ENCODE results near the gene ADAP2.
"Not testable (repeated sequence)": the region's sequence is repeated elsewhere in the genome, so short reads cannot be mapped to it uniquely, and the experiment has no call there.

The ADAP2 gene

DNA sequence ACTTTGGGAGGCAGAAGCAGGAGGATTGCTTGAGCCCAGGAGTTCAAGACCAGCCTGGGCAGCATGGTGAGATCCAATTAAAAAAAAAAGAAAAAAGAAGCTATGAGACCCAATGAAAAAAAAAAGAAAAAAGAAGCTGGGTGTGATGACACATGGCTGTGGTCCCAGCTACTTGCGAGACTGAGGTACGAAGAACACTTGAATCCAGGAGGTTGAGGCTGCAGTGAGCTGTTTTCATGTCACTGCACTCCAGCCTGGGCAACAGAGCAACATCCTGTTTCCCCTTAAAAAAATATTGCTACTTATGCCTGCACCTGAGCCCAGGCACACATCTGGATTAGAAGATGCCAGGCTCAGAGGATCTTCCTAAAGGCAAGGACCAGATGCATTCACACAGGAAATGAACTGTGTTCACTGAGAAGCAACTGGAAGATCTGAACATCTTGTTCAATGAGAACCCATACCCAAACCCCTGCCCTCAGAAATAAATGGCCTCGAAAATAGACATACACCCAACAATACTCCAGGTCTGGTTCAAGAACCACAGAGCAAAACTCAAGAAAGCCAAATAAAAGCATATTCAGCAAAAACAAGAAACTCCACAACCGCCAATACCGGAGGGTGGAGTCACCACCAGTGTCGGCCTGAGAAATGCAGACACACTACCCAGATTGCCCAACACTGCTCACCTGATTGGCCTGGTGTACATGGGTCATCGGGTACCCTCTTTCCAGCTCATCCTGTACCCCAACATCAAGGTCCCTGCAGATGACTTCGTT is 53.5 kb downstream of the ADAP2 start:
- no peak for DNase-seq

DNA sequence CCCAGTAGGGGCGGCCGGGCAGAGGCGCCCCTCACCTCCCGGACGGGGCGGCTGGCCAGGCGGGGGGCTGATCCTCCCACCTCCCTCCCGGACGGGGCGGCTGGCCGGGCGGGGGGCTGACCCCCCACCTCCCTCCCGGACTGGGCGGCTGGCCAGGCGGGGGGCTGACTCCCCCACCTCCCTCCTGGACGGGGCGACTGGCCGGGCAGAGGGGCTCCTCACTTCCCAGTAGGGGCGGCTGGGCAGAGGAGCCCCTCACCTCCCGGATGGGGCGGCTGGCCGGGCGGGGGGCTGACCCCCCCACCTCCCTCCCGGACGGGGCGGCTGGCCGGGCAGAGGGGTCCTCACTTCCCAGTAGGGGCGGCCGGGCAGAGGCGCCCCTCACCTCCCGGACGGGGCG is 58.2 kb downstream of the ADAP2 start:
- not testable (repeated sequence) for DNase-seq

DNA sequence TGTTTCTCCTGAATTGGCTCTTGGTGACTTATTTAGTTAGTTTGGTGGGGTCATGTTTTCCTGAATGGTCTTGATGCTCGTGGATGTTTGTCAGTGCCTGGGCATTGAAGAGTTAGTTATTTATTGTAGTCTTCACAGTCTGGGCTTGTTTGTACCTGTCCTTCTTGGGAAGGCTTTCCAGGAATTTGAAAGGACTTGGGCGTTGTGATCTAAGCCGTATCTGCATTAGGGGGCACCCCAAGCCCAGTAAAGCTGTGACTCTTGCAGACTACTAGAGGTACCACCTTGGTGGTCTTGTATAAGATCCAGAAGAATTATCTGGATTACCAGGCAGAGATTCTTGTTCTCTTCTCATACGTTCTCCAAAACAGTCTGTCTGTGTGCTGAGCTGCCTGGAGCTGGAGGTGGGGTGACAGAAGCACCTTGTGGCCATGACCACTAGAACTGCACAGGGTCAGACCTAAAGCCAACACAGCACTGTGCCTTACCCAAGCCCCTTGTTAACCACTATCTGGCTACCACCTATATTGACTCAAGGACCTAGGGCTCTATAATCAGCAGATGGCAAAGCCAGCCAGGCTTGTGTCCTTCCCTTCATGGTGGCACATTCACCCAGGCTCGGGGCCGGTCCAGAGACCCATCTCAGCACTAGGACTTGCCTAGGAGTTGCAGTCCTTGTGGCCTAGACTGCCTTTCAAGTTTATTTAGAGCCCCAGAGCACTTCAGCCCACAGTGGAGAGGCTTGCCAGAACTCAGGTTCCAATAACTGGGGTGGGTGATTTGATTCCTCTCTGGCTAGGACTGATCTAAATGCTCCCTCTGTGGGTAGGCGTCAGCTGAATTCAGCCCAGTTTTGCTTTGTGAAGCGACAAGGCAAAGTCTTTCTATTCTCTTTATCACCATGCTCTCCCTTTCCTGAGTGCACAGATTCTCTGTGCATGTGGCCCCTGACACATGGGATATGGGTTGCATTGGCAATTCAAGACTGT is 60.1 kb downstream of the ADAP2 start:
- DNase-seq: no peak

DNA sequence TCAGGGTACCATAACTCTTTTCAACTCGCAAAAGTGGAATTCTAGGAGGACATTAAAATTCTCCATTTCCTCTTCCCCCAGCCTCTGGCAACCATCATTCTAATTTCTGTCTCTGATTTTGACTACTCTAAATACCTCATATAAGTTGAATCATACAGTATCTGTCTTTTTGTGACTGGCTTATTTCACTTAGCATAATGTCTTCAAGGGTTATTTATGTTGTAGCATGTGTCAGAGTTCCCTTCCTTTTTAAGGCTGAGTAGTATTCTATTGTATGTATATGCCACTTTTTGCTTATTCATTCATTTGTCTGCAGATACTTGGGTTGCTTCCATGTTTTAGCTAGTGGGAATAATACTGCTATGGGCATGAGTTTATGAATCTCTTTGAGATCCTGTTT is 61.1 kb downstream of the ADAP2 start:
- no peak for DNase-seq

DNA sequence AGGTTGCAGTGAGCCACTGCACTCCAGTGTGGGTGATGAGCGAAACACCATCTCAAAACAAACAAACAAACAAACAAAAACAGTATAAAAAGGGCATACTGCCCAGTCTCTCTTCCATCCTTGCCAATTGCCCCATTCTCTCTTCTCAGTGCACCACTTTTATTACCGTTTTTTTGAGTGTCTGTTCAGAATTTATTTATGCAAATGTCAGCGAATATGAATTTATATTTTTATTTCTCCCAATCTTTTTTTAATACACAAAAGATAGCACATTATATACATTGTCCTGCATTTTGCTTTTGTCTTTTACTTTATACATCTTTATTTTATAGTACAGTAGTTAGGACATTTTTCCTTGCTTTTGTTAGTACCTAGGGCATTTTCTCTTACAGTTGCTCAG is 68.7 kb downstream of the ADAP2 start:
- DNase-seq: no peak

DNA sequence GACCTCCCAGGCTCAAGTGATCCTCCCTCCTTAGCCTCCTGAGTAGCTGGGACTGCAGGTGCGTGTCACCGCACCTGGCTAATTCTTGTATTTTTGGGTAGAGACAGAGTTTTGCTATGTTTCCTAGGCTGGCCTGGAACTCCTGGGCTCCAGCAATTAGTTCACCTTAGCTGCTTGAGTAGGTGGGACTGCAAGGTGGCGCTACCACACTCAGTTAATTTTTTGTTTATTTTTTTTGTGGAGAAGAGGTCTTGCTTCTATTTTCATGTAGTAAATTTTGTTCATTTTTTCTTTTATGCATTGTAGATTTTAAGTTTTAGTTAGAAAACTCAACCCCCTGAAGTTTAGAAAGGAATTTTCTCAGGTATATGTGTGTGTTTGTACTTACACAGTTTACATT is 70.8 kb downstream of the ADAP2 start:
- DNase-seq: no peak

DNA sequence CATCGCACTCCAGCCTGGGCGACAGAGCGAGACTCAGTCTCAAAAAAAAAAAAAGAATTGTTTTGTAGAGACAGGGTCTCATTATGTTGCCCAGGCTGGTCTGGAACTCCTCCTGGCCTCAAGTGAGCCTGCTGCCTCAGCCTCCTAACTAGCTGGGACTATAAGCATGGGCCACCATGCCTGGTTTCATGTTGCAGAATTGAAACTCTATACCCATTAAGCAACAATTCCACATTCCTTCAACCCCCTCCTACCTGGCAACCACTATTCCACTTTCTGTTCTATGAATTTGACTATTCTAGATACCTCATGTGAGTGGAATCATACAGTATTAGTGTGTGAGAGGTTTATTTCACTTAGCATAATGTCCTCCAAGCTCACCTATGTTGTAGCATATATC is 73.6 kb downstream of the ADAP2 start:
- no peak for DNase-seq

DNA sequence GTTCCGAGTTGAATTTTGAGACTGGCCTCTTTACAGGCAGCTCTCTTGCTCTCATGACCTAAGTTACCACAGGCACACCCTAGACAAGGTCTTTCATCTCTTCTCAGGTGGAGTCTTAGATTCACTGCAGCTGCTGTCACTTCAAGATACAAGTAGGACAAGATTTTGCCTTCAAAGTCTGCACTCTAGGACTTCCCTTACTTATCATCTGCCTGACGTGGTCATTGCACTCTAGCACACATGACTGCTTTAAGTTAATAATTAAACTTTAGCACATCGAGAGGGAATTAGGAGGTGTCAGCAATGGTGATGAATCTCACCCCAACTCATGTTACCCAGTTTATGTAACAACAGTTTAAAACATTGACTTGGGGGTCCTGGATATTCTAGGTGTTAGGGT is 74.7 kb downstream of the ADAP2 start:
- DNase-seq: no peak

DNA sequence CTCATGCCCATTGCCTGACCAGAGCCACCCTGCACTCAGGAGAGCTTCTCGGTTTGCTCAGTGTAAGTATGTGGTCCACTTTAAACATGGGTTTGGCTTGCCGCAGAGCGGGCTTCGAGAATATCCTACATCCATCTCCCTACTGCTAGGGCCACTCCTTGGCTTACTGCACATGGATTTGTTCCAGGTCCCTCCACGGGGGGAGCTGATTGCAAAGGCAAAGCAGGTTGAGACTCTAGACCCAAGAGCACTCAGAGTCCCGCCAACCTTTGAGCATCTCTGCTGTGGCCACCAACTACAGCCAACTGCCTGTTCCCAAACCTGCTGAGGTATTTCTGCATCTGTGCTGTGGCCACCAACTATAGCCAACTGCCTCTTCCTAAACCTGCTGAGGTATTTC is 75.5 kb downstream of the ADAP2 start:
- DNase-seq: no peak

DNA sequence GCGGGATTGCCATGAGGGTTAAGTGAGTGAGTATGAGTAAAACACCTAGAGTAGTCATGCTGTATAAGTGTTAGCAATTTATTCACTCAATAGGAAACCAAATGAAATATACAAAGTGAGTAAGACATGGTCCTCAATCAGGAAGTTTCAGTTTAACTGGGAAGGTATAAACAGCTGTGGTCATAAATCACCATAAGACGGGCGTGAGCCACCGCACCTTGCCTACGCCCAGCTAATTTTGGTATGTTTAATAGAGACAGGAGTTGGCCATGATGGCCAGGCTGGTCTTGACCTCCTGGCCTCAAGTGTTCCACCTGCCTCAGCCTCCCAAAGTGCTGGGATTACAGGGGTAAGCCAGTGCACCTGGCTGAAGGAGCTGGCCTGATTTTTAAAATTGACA is 76.1 kb downstream of the ADAP2 start:
- no peak for DNase-seq

DNA sequence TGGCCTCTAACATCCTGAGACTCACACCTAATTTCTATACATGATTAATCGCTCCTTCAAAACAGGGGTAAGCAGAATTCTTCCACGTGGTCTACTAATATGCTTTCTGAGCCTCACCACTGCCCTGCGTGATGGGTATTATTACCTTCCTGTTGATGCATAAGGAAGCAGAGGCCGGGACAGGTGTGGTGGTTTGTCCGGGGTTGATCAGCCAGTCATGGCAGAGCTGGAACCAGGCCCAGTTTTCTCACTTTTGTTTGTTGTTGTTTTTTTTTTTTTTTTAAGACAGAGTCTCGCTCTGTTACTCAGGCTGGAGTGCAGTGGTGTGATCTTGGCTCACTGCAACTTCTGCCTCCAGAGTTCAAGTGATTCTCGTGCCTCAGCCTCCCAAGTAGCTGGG is 80.3 kb downstream of the ADAP2 start:
- DNase-seq: no peak

DNA sequence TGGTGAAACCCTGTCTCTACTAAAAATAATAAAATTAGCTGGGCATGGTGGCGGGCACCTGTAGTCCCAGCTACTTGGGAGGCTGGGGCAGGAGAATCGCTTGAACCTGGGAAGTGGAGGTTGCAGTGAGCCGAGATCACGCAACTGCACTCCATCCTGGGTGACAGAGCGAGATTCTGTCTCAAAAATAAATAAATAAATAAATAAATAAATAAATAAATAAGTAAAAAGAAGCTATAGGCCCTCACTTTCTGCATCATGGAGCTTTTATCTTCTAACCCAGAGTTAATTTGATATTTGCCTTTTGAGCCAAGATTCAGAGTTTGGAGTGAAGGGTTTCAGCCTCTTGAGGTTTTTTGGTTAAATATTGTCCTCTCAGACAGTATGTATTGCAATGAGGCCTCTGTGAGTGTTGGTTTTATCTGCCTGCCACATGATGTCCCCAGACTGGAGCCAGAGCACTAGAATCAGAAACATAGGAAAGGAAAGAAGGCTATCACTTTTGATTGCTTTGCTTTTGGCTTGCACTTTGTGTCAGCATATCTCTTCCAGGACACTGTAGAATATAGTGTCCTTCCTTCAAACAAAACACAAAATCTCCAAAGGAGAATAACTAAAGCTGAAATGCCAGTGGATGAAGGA is 81.6 kb downstream of the ADAP2 start:
- DNase-seq: no peak

DNA sequence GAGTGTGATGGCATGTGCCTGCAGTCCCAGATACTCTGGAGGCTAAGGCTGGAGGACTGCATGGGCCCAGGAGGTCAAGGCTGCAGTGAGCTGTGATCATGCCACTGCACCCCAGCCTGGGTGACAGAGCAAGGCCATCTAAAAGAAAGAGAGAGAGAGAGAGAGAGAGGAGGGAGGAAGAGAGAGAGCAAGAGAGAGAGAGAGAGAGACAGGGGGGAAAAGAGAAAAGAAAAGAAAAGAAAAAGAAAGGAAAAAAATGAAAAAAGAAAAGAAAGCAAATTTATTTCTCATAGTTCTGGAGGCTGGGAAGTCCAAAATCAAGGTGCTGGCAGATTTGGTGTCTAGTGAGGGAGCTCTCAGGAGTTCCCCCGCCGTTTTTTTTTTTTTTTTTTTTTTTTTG is 82.4 kb downstream of the ADAP2 start:
- DNase-seq: no peak

DNA sequence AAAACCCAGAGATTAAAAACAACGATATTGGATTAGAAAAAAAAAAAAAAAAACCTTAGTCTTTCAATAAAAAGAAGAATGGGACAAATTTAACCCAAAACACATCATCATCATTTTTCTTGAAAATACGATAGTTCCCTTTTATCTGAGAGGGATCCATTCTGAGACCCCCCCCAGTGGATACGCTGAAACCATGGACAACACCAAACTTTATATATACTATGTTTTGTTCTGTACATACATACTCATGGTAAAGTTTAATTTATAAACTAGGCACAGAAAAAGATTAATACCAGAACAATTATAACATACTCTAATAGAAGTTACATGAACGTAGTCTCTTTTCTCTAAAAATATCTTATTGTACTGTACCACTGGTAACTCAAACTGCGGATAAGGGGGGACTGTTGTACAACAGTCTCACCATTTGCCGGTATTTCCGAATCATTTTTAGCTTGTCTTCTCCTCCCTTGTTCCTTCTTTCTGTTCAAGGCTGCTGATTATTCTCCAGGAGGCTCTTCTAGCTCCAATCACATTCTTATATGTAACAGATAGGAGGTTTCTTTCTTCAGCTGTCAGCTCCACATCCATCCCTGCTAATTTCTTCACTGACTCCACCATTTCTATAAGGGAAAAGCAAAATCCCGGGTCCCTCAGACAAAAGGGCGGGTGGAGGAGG is 86.1 kb downstream of the ADAP2 start:
- DNase-seq: no peak

DNA sequence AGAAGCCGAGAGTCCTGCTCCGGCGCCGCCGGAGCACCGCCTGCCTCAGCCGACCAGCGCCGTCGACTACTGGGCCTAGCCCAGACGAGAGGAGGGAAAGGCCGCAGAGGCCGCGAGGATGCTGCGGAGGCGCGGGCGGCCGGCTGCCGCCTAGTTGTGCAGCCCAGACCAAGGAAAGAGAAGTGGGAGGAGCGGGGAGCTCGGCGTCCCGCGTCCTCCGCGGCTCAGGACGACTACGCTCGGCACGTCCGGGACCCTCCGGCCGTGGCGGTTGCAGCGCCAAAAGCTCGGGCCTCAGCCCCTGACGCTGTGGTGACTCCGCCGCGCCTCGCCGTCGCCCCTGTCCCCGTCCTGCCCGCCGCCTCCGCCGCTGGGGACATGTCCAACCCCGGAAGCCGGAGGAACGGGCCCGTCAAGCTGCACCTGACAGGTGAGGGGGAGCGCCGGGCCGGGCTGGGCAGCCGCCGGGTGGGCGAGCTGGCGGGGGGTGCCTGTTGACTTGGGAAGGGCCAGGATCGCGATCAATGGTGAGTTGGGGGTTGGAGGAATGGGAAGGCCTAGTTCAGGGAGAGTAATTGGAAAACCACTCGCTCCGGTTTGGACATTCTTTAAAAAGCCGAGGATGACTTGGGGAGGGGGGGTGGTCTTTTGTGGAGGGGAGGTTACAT is 86.8 kb downstream of the ADAP2 start:
- DNase-seq: peak; percentile 81
